Measurements from ENCODE around the gene HERC4.
"Not testable (repeated sequence)": the region's sequence is repeated elsewhere in the genome, so short reads cannot be mapped to it uniquely, and the experiment has no call there.

HERC4 gene

GRCh38 chr10:68047554-68048327 lies 27.3 kb downstream of the HERC4 start:
- no peak for DNase-seq

- no peak for DNase-seq
Measured at GRCh38 chr10:68047122-68047521, 28.0 kb downstream of the HERC4 start.

- DNase-seq = no peak
Measured at GRCh38 chr10:68046642-68047041, 28.4 kb downstream of the HERC4 start.

- no peak for DNase-seq
Measured at GRCh38 chr10:68043030-68043429, 32.1 kb downstream of the HERC4 start.

- DNase-seq = no peak
Measured at GRCh38 chr10:68032113-68032512, 43.0 kb downstream of the HERC4 start.

- no peak for DNase-seq
Measured at GRCh38 chr10:68027429-68027828, 47.7 kb downstream of the HERC4 start.

- no peak for DNase-seq
Measured at GRCh38 chr10:68023292-68023691, 51.8 kb downstream of the HERC4 start.

GRCh38 chr10:68022324-68022723 lies 52.8 kb downstream of the HERC4 start:
- DNase-seq = not testable (repeated sequence)

- DNase-seq = not testable (repeated sequence)
Measured at GRCh38 chr10:68016519-68016918, 58.6 kb downstream of the HERC4 start.

GRCh38 chr10:68010426-68010940 lies 64.6 kb downstream of the HERC4 start:
- DNase-seq = no peak

- DNase-seq = no peak
Measured at GRCh38 chr10:68007356-68007755, 67.7 kb downstream of the HERC4 start.

- no peak for DNase-seq
Measured at GRCh38 chr10:68001539-68001938, 73.5 kb downstream of the HERC4 start.

- no peak for DNase-seq
Measured at GRCh38 chr10:68001000-68001399, 74.1 kb downstream of the HERC4 start.

GRCh38 chr10:67990093-67990492 lies 85.0 kb downstream of the HERC4 start:
- DNase-seq = no peak

- DNase-seq = no peak
Measured at GRCh38 chr10:67988606-67989005, 86.5 kb downstream of the HERC4 start.

- not testable (repeated sequence) for DNase-seq
Measured at GRCh38 chr10:67982603-67983002, 92.5 kb downstream of the HERC4 start.

GRCh38 chr10:67978749-67979148 lies 96.3 kb downstream of the HERC4 start:
- no peak for DNase-seq

- no peak for DNase-seq
Measured at GRCh38 chr10:67977251-67977650, 97.8 kb downstream of the HERC4 start.

- DNase-seq = no peak
Measured at GRCh38 chr10:67976292-67977245, 98.5 kb downstream of the HERC4 start.

GRCh38 chr10:67975871-67976270 lies 99.2 kb downstream of the HERC4 start:
- no peak for DNase-seq

- no peak for DNase-seq
Measured at GRCh38 chr10:67971311-67971710, 103.8 kb downstream of the HERC4 start.

- no peak for DNase-seq
Measured at GRCh38 chr10:67969875-67970274, 105.2 kb downstream of the HERC4 start.

- DNase-seq = not testable (repeated sequence)
Measured at GRCh38 chr10:67966035-67966434, 109.0 kb downstream of the HERC4 start.

GRCh38 chr10:67965456-67965855 lies 109.6 kb downstream of the HERC4 start:
- no peak for DNase-seq
